HG03108 (cell line): ENCODE measurements around the gene PLCH2.

ENCODE experiments used
- ATAC-seq: cut with Tn5 transposase; IDR thresholded peaks from one replicate; pipeline ENCODE4 v1.9.1; 2021; ENCODE audit warnings: moderate library complexity; ENCODE audit not compliant: unreplicated experiment

PLCH2 gene

GRCh38 chr1:2474933-2475371 lies 1.1 kb upstream of the PLCH2 start:
- no peak for ATAC-seq

DNA sequence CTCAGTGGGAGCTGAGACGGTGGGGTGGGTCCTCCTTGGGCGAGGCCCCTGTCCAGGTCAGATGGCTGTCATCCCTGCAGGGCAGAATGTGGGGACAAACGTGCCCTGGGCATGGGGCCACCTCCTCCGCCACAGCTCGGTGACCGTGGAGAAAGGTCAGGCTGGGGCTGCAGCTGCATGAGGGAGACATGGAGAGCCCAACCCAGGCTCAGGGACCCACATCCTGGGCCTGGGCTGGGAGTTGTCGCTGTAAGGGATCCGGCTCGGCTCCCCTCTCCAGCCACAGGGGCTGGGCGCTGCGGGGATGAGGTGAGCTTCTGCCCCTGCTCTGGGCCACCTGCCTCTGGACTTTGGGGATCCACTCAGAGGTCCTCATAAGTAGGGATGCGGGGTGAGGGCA lies 518 bp upstream of the PLCH2 start:
- ATAC-seq: no peak

DNA sequence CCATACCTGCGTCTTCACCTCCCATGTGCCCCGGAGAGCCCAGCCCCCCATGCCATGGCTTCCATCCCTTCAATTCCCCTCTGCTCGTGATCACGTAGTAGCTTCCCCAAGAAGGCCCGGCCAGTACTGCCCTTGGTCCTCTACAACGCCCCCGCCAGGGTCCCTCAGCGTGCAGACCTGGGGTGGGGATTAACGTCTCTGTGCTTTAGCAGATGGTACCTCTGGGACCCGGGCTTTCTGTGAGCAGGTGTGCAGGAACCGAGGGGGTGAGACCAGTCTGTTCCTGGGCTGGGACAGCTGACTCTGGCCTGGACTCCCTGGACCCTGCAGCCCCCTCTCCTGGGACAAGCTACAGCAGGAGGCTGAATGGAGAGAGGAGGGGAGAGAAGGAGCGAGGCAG lies 1.2 kb downstream of the PLCH2 start:
- ATAC-seq: no peak

- no peak for ATAC-seq
These were observed 1.9 kb downstream of the PLCH2 start for GRCh38 chr1:2477791-2478499.

DNA sequence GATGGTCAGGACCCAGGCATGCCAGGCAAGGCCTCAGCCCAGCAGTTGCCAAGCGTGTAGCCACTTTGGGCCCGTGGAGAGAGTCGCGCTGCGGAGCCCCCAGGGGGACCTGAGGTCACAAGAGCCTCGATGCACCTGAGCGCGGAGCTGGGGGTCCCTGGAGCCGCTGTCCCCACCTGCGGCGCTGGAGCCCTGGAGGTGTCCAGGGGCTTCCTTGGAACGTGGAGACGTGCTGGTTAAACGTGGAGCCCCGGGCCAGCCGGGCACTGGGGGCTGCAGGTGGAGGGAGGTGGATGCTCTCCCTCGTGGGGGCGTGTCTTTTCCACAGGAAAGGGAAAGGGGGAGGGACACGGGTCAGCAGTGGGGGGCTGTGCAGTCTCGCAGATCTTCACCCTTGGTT lies 3.1 kb downstream of the PLCH2 start:
- no peak for ATAC-seq

- no peak for ATAC-seq
These were observed 3.5 kb downstream of the PLCH2 start for GRCh38 chr1:2479618-2480017.

GRCh38 chr1:2480236-2480985 lies 4.3 kb downstream of the PLCH2 start:
- no peak for ATAC-seq

GRCh38 chr1:2480986-2481364 lies 4.9 kb downstream of the PLCH2 start:
- ATAC-seq: no peak

DNA sequence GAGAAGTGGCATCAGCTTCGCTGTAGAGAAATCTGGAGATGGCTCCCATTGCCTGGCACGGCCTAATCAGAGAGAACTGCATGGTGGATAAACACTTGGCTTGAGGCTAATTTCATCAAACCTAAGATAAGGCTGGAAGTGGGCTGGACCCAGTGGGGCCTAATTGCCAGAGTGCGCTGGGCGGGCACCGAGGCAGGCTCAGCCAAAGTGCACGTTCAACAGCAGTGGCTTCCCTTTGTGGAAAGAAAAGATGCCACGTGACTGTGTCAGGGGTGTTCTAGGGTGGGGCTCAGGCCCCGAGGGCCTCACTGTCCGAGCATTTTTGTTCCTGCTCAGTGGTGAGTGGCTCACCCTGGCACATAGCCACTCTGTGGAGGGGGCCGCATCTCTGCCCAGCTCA lies 5.8 kb downstream of the PLCH2 start:
- no peak for ATAC-seq

- no peak for ATAC-seq
These were observed 6.5 kb downstream of the PLCH2 start for GRCh38 chr1:2482588-2482987.

- no peak for ATAC-seq
These were observed 6.9 kb downstream of the PLCH2 start for GRCh38 chr1:2483026-2483425.

GRCh38 chr1:2483970-2484369 lies 7.9 kb downstream of the PLCH2 start:
- ATAC-seq: no peak

DNA sequence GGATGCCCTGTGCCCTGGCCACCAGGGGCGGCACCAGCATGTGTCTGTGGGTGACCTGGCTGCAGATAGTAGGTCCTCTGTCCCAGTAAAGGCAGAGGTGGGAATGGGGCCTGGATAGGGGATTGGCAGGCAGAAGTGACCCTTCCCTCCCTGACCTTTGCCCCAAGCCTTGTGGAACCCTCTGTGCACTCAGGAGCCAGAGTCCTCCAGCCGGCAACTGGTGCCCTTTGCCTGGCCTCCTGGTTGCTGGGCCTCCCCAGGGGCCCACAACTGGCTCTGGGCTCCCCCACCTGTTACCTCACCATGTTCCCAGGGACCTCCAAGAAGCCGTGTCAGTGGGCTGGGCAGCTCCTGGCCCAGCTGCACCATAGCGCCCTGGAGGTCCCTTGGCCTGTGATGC lies 10.0 kb downstream of the PLCH2 start:
- no peak for ATAC-seq

GRCh38 chr1:2486558-2486957 lies 10.5 kb downstream of the PLCH2 start:
- no peak for ATAC-seq

- no peak for ATAC-seq
These were observed 12.6 kb downstream of the PLCH2 start for GRCh38 chr1:2488688-2489087.

GRCh38 chr1:2489615-2490014 lies 13.5 kb downstream of the PLCH2 start:
- no peak for ATAC-seq

DNA sequence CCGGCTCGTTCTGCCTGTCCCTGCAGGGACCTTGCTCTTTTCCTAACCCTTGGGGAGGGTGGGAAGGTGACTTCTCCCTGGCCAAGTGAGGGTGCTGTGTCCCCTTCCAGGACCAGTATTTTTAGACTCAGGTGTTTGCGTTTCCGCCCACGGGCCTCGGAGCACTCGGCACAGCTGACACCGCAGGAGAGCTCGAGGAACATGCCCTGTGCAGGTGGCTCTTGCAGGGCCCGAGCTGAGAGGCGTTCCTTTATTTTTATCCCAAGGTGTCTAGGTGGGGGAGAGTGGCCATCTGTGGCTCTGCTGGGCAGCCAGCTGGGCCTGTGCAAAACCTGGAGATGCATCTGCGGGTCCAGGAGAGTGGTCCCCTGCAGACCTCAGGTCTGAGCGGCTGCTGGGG lies 16.0 kb downstream of the PLCH2 start:
- ATAC-seq: no peak

DNA sequence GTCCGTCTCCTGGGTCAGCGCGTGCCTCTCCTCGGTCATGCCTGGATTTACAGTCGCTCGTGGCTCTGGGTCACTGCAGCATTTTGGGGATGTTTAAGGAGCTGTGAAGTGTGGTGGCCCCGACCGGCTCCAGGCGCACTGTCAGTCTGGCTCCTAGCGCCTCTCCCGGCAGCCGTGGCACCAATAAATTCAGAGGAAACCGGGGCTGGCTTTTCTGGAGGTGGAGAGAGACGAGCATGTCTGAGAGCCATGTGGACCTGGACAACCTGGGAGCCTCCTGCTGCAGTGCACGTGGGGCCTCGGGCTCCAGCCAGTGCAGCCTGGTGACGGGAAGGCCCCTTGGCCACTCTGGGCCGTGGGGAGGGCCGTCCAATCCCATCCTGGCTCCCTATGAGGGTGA lies 17.1 kb downstream of the PLCH2 start:
- ATAC-seq: no peak

GRCh38 chr1:2493691-2494322 lies 17.7 kb downstream of the PLCH2 start:
- no peak for ATAC-seq

DNA sequence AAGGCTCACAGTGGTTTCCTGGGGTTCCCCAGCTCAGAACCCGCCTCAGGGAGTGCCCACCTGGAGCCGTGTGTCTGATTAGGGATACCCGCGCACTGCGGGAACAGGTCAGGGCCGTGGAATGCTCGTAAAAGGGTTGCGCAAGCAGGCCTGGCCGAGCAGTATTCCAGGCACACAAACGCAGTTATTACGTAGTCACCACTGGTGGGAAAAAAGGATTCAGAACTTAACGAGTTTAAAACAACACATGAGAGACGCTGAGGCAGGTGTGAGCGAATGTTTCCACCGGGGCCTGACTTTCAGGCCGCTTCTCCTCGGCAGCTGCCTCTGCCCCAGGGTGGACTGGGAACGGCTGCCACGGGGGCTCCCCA lies 18.2 kb downstream of the PLCH2 start:
- ATAC-seq: no peak

- ATAC-seq: no peak
These were observed 18.9 kb downstream of the PLCH2 start for GRCh38 chr1:2495026-2495425.

GRCh38 chr1:2495546-2495945 lies 19.5 kb downstream of the PLCH2 start:
- no peak for ATAC-seq
